HG03060 (cell line): ENCODE data around the gene PDE4D.
"Not testable (repeated sequence)": the region's sequence is repeated elsewhere in the genome, so short reads cannot be mapped to it uniquely, and the experiment has no call there.

Experiments
- ATAC-seq: cut with Tn5 transposase; IDR thresholded peaks from one replicate; pipeline ENCODE4 v1.9.1; 2021; ENCODE audit warnings: low read depth, moderate number of reproducible peaks; ENCODE audit not compliant: unreplicated experiment

PDE4D gene

DNA sequence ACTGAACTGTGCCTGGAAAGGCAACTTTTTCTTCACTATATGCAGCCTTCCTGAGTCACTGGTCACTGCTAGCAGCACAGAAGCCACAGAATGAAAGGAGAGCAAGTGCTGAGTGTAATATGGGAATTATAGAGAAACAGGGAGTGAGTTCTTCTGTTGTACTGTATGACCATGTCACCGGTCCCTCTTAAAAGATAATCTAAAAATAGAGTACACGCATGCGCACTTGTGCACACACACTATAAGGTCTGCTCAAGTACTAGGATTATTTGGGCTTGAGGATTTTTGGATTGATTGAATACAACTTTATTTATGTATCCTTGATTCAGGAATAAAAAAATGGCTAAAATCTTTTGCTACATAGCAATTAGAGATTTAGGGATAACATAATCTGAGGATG, 571.9 kb downstream of the PDE4D start:
- ATAC-seq = no peak

DNA sequence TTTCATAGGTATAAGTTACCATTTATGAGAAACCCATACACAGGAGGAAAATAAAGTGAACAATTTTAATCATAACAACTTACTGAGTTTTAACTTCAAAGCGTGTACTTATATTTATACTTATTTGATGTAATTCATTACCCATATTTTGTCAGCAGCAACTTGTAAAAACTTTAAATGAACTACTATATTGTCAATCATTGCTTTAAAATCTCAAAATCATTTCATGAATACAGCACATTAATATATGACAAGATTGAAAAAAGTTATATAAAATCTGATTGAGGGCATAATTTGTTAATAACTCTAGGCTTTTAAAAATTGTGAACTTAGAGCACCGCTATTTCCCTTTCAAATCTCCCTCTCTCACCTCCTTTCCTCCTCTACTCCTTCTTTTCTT, 573.1 kb downstream of the PDE4D start:
- ATAC-seq = no peak

DNA sequence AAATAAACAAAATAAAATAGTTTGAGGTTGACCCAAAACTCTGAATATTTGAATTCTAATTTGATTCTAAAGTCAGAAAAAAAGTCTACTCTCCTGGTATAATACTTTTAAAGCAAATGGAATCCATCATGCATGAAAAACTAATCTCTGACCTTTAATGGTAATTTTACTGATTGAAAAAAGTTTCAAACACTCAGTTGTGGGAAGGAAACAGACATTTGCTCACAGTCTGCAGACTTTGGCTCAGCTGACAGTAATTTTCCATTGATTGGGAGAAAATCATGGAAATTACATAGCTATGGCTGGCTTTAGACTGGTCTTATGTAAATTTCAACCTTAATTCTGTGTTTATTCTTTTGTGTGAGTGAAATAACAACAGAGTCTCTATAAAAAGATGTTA, 574.3 kb downstream of the PDE4D start:
- no peak for ATAC-seq

DNA sequence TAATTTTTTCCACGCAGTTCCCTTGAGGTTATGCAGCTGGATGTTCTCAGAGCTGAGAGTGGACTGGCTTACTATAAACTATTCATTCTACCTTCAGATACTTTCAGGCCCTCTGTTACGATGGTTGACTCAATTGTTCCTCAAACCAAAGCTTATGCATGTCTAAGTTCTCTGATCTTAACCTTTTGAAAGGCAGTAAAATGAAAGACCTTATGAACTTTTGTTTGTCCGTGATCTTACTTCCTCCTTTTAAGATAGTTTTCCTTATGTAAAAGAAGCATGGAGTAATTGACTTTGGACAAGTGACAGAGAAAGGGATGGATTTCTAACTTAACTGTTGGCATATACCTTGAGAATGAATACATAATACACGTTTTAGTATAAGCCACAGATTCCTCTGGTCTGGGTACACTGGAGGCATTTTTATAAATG, 575.7 kb downstream of the PDE4D start:
- no peak for ATAC-seq

DNA sequence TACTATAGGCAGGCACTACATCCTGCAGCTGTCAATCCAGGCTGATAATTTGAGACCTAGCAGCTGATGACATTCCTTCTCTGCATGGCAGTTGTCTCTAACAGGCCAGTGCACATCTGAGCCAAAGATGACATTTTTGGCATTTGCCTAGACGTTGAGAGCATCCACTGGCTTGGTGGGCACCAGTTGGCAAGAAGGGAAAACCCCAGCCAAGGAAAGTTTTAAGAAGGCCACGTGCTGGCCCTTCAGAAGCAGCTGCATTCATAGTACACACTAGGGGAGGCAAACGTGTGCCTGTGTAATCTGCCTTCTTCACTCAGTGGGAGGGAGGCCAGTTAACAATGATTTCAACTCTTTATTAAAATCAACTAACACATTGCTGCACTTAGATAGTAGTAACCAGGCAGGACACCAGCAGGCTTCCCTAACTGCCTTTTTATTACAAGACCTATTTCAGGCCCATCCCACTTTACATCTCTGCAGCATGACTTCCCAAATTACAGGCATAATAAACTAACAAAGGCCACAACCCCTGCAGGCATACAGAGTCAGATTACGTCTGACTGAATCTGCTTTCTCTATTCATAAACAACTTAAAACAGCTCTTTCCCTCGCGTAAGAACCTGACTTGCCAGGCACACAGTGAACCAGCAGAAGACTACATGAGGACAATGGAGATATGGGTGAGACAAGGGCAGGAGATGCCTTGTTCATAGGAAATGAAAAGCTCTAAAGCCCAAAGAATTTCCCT, 576.3 kb downstream of the PDE4D start:
- ATAC-seq = no peak

DNA sequence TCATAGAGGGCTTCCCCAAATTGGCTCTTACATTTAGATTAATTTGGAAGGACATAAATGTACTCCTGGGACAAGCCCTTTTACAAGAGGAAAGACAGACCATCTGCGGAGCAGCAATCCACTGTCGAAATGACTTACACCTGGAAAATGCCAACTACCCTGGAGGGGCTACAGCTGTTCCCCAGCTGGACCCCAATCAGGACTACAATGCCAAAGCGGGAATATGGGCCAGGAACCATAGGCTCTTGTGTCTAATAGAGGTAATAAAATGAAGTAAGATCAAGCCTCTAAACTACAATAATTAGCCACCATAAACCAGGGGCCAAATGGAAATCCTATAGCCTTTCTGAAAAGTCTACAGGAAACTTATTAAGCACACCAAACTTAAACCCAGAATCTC, 581.3 kb downstream of the PDE4D start:
- ATAC-seq = no peak

DNA sequence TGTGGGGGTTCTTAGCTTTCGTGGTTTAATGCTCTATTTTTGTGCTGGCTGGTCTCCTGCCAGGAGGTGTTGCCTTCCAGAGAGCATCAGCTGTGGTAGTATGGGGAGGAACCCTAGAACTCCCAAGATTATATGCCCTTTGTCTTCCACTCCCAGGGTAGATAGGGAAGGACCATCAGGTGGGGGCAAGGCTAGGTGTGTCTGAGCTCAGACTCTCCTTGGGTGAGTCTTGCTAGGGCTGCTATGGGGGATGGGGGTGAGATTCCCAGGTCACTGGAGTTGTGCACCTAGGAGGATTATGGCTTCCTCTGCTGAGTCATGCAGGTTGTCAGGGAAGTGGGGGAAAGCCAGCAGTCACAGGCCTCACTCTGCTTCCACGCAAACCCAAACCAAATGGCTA, 584.8 kb downstream of the PDE4D start:
- not testable (repeated sequence) for ATAC-seq

DNA sequence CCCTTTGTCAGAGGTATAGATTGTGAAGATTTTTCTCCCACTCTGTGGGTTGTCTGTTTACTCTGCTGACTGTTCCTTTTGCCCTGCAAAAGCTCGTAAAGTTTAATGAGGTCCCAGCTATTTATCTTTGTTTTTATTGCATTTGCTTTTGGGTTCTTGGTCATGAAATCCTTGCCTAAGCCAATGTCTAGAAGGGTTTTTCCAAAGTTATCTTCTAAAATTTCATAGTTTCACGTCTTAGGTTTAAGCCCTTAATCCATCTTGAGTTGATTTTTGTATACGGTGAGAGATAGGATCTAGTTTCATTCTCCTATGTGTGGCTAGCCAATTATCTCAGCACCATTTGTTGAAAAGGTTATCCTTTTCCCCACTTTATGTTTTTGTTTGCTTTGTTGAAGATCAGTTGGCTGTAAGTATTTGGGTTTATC, 590.2 kb downstream of the PDE4D start:
- not testable (repeated sequence) for ATAC-seq

DNA sequence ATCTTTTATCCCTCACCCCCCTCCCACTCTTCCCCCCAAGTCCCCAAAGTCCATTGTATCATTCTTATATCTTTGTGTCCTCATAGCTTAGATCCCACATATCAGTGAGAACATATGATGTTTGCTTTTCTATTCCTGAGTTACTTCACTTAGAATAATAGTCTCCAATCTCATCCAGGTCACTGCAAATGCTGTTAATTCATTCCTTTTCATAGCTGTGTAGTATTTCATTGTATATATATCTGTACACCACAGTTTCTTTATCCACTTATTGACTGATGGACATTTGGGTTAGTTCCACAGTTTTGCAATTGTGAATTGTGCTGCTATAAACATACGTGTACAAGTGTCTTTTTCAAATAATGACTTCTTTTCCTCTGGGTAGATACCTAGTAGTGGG, 591.0 kb downstream of the PDE4D start:
- not testable (repeated sequence) for ATAC-seq

DNA sequence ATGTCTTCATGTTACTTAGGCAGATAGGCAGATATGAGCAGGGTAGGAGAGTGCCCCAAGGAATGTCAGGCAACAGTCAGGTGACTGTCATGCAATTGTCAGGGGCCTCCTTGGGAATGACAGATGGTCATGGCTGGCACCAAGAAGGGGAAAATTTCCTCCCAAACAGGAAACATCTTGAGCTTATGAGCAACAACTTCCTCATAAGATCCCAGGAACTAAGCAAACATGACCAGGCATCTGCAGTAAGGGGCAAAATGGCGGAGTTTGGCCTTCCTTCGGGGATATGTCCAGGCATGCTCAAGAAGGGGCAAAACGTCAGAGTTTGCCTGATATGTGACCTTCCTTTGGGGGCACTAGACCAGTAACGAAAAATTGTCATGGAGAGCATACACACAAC, 591.8 kb downstream of the PDE4D start:
- ATAC-seq = no peak

DNA sequence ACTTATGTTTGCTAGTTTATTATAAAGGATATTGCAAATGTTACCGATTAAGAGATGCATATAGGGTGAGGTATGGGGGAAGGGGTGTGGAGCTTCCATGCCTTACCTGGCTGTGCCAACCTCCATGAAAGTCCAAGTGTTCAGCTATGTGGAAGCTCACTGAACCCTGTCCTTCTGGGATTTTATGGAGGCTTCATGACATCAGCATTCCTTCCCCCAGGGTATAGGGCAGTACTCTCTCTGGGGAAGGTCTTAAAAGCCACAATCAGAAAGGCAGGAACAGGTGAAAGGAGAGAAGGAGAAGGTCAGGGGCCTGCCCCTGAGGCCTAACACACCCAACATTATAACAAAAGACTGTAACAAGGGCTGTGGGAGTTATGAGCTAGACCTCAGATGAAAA, 592.6 kb downstream of the PDE4D start:
- ATAC-seq = no peak

DNA sequence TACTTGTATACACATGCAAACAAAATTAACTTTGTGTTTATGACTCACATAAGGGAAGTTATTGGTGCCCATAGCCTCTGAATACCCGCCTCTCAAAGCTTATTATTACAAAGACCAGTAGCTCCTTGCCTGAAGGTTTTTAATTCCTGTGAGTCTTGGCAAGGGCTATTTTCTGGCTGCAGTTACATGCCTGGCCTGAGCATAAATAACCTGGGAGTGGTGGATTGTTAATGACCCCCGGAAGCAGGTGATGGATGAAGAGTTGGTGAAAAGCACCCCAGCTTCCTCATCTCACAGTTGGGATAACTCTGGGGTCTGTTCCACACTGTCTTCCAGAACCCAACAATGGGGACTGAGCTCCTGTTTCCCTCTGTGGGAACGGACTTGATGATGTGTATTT, 594.5 kb downstream of the PDE4D start:
- ATAC-seq = no peak

DNA sequence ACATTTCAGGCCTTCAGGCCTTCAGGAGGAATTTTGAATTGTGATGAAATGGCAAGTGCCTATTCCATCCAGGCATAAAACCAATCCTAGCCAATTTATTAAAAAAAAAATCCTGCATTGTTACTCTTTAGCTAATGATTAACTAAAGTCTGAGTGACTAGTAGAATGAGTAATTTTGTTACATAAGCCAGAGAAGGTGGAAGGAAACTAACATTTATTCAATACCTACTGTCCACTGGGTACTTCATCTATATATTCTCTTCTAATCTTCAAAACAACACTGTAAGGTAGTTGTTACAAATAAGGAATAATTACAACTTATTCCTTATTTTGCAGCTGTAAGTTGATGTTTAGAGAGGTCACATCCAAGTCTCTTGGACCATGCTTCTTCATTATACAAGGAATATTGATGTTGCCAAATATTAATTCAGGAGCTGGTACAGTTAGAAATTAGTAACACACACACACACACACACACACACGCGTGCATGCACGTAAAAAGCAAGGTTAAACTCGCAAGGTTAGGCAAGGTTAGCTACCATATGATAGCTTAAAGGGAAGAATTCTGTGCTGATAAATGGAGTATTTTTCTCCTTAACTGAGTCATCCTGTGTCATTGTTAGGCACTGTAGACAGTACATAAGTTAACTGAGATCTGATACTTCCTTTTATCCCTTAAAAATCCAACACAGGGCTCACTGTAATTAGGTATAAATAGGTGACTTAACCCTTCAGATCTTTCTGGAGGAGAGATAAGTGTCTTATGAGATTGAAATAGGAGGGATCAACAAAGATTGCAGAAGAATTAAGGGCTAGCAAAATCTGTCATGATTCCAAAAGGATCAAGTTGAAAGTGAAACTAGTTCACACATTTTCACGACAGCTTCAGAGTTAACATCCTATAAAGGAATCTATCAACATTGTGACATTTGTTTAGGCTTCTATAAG, 596.9 kb downstream of the PDE4D start:
- no peak for ATAC-seq

DNA sequence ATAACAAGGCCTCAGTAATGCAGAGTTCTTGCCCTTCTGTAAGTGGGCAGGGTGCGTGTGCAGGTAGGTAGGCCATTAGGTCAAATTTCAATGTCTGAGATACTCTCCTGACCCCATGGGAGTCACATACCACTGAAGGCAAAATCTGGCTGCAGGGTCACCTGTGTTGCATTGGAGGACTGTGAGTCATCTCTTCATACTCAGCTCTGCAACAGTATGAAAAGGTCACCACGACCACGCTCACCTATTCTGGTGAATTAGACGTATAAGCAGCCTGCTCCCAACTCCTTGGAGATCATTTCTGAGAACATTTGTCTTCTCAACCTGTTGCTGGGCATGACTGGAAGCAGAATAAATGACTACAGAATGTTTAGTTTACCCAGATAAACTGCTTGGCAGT, 599.8 kb downstream of the PDE4D start:
- no peak for ATAC-seq

DNA sequence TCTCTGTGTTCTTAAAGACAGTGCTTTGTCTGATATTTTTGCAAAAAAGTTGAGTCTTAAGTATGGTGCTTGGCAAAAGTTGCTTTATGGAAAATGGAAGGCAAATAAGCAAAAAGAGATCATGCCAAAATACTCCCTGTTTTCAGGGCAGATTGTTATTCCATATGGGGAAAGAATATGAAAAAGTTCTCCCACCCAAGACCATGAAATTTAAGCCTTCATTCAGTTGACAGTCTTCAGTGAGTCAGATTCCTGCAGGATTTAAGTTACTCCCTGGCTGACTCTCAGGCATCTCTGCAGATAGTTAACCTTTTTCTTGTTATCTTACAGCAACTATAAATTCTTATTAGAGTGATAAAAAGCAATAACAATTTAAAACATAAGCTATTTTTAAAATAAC, 601.6 kb downstream of the PDE4D start:
- ATAC-seq = no peak

DNA sequence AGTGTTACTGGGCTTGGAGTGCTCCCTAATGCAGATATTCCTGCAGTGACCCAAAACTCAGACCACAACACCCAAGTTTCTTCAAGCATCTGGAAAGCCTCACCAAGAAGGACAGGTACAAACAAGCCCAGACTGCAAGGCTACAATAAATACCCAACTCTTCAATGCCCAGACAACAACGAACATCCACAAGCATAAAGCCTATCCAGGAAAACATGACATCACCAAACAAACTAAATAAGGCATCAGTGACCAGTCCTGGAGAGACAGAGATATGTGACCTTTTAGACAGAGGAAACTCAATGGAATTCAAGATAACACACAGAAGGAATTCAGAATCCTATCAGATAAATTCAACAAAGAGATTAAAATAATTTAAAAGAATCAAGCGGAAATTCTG, 605.6 kb downstream of the PDE4D start:
- ATAC-seq = no peak

DNA sequence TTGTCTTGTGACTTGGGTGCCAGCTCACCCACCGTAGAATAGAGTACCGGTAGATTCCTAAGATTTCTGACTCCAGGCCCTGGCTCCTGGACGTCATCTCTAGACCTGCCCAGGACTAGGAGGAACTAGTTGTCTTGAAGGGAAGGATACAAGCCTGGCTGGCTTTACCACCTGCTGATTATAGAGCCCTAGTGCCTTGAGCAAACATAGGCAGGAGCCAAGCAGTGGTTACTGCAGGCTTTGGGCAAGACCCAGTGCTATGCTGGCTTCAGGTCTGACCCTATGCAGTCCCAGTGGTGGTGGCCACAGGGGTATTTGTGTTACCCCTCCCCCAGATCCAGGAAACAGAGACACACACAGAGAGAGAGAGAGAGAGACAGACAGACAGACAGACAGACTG, 606.2 kb downstream of the PDE4D start:
- no peak for ATAC-seq

DNA sequence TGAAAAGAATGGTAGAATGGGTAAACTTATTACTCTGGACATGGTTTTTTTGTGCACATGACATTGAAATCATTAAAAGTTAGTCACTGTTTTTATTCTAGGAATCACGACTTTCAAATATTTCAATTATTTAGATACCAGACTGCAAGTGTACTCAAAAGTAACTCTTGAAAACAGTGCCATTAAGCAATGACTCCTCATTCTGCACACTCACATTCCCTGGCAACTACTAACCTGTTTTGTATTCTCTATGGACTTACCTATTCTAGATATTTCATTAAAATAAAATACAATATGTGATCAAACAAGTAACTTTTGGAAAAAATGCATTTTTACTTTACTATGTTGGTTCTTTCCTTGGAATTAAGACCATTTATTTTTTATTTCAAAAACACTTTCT, 607.0 kb downstream of the PDE4D start:
- ATAC-seq = no peak

DNA sequence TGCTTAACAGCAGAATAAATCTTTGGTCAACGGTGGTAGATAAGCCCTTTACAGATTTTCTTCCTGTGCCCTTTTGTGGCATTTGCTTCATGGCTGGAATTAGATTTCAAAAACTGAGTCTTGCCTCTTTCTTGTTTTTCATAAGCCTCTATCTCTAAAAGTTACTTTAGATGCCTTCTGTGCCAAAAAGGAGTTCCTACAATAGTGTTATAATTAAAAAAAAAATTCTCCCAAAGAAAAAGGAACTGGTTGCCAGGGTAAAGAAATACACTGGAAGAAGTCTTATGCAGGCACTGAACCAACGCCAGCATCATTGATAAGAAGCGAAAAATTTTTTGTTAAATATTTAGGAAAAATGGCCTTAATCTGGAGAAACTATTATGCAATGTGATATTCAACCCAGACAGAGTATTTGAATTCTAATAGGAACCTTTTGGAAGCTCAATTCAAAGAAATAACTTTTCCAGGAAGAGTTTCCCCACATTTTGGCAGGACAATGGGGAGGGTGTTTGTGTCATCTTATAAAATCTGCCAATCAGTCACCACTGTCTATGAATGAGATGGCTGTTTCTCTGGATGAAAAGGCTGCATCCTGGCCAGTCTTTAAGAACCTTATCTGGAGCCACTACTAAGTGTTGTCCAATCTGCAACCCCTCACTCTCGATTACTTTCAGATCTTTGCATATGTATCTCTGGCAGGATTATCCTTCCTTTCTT, 608.1 kb downstream of the PDE4D start:
- no peak for ATAC-seq

DNA sequence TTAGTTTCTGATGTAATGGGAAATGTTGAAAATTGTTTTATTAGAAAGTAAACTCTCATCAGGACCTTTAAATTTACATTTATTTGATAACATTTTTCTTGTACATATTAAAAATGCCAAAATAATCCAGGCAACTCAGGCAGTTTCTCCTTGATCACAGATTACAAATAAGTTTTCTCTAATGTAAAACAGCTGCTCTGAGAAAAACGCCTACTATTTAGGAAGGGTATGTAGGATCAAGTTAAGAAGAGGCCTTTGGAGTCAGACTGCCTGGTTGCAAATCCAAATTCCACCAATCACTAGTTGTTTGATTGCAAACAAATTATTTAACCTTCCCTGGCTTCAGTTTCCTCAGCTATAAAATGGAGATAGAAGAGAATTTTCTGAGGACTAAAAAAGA, 610.8 kb downstream of the PDE4D start:
- no peak for ATAC-seq

DNA sequence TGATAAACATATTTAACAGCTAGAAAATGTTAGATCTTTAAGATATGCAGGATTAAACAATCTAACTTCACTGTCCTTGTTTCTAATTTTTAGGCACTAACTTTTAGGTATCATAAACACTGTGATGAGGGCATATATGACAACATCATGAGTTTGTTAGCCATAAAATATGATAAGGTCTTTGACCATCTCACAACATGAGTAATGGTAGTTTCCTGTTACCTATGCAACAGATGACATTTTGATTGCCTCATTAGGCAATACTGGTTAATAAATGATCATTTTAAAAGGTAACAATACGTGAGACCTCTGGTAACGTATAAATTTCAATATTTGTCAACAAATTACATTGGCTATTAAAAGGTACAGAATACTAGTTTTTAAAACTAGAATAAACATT, 613.5 kb downstream of the PDE4D start:
- no peak for ATAC-seq
